Keratinocyte (primary cell): ENCODE results near the gene SND1.

Experiments
- EZH2 ChIP-seq: IDR thresholded peaks from one replicate; pipeline ENCODE4 v1.6.1; 2012; ENCODE audit warnings: inconsistent platforms, mild to moderate bottlenecking, low read length, moderate library complexity
- TF ChIP-seq, protein P1 (sequence below), 3 experiments: IDR thresholded peaks in 1 of 3; conservative IDR thresholded peaks in 1 of 3; optimal IDR thresholded peaks in 1 of 3; 2 replicates in 2 of 3; 3 replicates in 1 of 3; pipeline versions ENCODE3 to v1.5.1; 2011; ENCODE audit warnings: low read length in 3 of 3, mild to moderate bottlenecking in 3 of 3, moderate library complexity in 2 of 3, control low read depth in 1 of 3, inconsistent platforms in 1 of 3; ENCODE audit not compliant: insufficient read depth in 2 of 3; ENCODE audit errors: extremely low read depth in 1 of 3

- TF ChIP-seq, protein P1, sequence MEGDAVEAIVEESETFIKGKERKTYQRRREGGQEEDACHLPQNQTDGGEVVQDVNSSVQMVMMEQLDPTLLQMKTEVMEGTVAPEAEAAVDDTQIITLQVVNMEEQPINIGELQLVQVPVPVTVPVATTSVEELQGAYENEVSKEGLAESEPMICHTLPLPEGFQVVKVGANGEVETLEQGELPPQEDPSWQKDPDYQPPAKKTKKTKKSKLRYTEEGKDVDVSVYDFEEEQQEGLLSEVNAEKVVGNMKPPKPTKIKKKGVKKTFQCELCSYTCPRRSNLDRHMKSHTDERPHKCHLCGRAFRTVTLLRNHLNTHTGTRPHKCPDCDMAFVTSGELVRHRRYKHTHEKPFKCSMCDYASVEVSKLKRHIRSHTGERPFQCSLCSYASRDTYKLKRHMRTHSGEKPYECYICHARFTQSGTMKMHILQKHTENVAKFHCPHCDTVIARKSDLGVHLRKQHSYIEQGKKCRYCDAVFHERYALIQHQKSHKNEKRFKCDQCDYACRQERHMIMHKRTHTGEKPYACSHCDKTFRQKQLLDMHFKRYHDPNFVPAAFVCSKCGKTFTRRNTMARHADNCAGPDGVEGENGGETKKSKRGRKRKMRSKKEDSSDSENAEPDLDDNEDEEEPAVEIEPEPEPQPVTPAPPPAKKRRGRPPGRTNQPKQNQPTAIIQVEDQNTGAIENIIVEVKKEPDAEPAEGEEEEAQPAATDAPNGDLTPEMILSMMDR (optimal IDR thresholded peaks at IDR 0.05 in 1 of 3, IDR thresholded peaks at IDR 0.05 in 1 of 3, conservative IDR thresholded peaks at IDR 0.05 in 1 of 3; ENCODE audit: extremely low read depth in 1 of 3, insufficient read depth in 2 of 3, low read length in 3 of 3), result no peak
- no peak for TF ChIP-seq EZH2
These were observed 118.9 kb downstream of the SND1 start for GRCh38 chr7:127770885-127771284.
